DMS79 treated with DMSO at 0.1 percent for 48 hours (cell line): ENCODE data around the gene GAA.
"Not testable (repeated sequence)": the region's sequence is repeated elsewhere in the genome, so short reads cannot be mapped to it uniquely, and the experiment has no call there.

Experiments
- DNase-seq: peaks from one replicate; lab custom pipeline; 2025; lab: John Stamatoyannopoulos, UW

Gene GAA

GRCh38 chr17:80083136-80083661 is 18.2 kb upstream of the GAA start:
- no peak for DNase-seq

GRCh38 chr17:80084773-80085172 is 16.6 kb upstream of the GAA start:
- DNase-seq = no peak

- DNase-seq = no peak
Observed at GRCh38 chr17:80086081-80086480, 15.3 kb upstream of the GAA start.

- no peak for DNase-seq
Observed at GRCh38 chr17:80086616-80087015, 14.8 kb upstream of the GAA start.

- no peak for DNase-seq
Observed at GRCh38 chr17:80087346-80088265, 13.8 kb upstream of the GAA start.

GRCh38 chr17:80089762-80090161 is 11.6 kb upstream of the GAA start:
- DNase-seq = no peak

GRCh38 chr17:80090164-80090563 is 11.2 kb upstream of the GAA start:
- not testable (repeated sequence) for DNase-seq

GRCh38 chr17:80091376-80091775 is 10.0 kb upstream of the GAA start:
- no peak for DNase-seq

GRCh38 chr17:80092959-80093358 is 8.4 kb upstream of the GAA start:
- DNase-seq = no peak

GRCh38 chr17:80095038-80095843 is 6.1 kb upstream of the GAA start:
- DNase-seq = no peak

- DNase-seq = no peak
Observed at GRCh38 chr17:80095844-80096475, 5.4 kb upstream of the GAA start.

- DNase-seq = no peak
Observed at GRCh38 chr17:80096561-80097021, 4.8 kb upstream of the GAA start.

- DNase-seq = no peak
Observed at GRCh38 chr17:80097127-80097621, 4.2 kb upstream of the GAA start.

- no peak for DNase-seq
Observed at GRCh38 chr17:80097844-80098691, 3.3 kb upstream of the GAA start.

GRCh38 chr17:80099291-80100034 is 1.9 kb upstream of the GAA start:
- no peak for DNase-seq

- no peak for DNase-seq
Observed at GRCh38 chr17:80100035-80100323, 1.4 kb upstream of the GAA start.

- no peak for DNase-seq
Observed at GRCh38 chr17:80101946-80102663, 724 bp downstream of the GAA start.

GRCh38 chr17:80102664-80103448 is 1.5 kb downstream of the GAA start:
- DNase-seq = no peak

- no peak for DNase-seq
Observed at GRCh38 chr17:80103449-80104085, 2.2 kb downstream of the GAA start.
